HG03442 (cell line): ENCODE results near the gene RUVBL1.

Experiments used
- ATAC-seq: cut with Tn5 transposase; IDR thresholded peaks from one replicate; pipeline ENCODE4 v1.9.1; 2021; ENCODE audit warnings: mild to moderate bottlenecking, moderate library complexity; ENCODE audit not compliant: unreplicated experiment

RUVBL1 gene

GRCh38 chr3:128070898-128071591 lies 52.6 kb downstream of the RUVBL1 start:
- no peak for ATAC-seq

DNA sequence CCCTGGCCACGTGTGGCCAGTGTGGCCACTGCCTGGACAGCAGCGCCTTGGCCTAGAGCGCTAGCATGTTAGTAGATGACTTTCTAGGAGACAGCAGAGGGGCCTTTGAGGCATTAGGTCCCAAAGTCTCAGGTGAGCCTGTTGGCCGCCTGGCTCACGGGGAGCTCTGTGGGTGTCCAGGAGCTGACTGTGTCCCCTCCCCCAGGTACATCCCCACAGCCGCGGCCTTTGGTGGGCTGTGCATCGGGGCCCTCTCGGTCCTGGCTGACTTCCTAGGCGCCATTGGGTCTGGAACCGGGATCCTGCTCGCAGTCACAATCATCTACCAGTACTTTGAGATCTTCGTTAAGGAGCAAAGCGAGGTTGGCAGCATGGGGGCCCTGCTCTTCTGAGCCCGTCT lies 54.3 kb downstream of the RUVBL1 start:
- no peak for ATAC-seq

DNA sequence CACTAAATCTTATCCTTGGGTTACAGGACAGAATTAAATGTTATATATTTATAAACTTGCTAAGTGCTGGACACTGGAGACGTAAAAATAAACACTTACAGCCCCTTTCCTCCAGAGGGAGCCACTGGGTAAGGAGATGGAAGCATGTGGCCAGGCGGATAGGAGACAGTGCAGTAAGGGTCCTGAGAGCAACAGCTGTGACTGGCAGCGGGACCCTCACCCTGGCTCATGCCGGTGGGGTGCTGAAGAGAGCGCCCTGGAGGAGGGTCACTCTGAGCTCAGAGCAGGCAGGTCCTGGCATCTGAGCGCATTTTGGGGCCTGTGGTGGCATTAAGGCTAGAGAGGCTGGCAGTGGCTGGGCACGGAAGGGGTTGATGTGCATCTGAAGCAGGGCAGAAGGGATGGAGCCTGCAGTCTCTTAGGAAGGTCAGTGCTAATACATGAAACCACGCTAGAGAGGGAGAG lies 55.4 kb downstream of the RUVBL1 start:
- no peak for ATAC-seq

GRCh38 chr3:128067489-128067888 lies 56.1 kb downstream of the RUVBL1 start:
- no peak for ATAC-seq

DNA sequence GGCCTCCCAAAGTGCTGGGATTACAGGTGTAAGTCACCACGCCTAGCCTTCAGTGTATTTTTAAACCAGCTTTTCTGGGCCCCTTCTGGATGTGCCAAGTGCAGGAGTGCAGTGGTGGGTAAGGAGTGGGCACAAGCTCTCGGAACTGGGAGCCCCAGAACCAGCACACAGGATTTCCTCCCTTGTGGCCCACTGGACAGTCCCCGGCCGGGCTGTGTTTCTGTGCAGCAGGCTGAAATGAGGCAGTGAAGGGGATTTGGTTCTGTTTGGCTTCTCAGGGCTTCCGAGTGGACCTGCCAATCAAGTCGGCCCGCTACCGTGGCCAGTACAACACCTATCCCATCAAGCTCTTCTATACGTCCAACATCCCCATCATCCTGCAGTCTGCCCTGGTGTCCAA lies 56.9 kb downstream of the RUVBL1 start:
- ATAC-seq, result no peak

DNA sequence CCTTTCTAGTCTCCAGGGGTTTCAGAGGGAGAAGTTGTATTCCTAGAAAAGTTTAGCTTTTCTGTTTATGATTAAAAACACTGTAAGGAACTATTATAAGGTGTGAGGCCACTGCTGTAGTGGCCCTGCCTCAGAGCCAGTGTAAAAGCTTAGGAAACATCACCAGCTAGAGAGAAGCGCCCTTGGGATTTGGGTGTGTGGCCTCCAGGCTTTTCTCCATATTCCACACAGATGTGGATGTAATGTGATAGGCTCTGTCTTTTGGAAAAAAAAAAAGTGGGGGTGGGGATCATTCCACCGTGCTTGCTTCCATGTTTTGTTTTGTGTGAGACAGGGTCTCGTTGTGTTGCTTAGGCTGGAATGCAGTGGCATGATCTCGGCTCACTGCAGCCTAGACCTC lies 57.5 kb downstream of the RUVBL1 start:
- no peak for ATAC-seq

DNA sequence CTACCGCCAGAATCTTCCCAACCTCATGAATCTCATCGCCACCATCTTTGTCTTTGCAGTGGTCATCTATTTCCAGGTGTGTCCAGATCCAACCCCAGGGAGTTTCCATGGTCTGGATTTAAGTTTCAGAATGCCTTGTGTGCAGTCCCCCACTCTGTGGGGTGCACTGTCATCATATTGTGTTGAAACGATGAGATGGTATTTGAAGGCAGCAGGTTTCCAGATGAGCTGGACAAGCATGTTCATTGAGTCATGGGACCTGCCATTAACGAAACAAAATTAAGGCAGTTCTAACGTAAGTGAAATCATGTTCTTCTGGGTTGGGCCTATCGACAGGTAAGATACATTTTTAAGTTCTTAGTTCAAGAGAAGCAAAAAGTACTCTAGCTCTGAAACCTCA lies 58.6 kb downstream of the RUVBL1 start:
- ATAC-seq, result no peak

DNA sequence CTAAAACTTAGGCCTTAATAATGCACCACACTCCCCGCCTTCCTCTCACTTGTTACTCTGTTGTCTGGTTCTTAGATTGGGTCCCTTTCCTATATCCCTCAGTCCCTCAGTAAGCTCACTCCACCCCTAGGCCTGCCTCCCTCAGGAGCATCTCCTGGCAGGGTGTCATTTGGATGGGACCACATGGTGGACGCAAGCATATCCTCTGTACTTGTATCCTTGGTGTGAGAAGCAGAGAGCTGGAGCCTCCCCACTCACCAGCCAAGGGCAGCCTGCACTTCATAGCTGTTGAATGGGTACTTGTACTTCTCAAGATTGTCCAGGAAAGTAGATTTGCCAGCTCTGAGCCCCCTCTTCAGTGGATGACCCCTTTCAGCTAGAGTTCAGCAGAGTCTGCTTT lies 59.7 kb downstream of the RUVBL1 start:
- ATAC-seq, result no peak

DNA sequence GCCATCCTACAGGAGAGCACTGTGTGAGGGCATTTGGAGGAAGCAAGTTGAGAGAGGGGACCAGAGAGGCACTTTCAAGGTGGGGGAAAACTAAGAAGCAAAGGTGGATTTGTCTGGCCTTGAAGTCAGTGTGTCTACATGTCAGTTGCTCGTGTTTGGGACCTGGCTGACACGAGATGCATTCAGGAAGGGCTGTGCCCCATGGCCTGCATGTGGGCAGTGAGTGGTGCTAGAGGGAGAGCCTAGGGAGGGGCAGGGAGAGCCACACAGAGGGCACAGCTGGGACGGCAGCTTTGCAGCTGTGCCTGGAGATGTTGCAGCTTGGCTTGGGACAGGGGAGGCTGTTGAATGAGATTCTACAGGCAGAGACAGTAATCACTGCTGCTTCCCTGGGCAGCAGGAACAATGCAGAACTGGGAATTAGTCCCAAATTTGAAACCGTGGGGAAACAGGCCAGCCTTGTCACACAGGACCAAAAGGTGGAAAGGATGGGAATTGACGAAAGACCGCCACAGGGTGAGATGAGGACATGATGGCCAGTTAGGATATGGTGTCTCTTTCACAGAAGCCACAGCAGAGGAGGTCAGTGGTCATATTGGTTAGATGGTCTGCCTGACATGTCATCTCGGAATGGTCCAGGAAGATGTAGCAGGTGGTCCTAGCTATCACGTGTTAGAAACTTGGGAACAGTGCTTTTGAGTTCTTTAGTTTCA lies 61.4 kb downstream of the RUVBL1 start:
- ATAC-seq, result no peak

- ATAC-seq, result no peak
Observed at GRCh38 chr3:128060473-128061381, 62.9 kb downstream of the RUVBL1 start.

DNA sequence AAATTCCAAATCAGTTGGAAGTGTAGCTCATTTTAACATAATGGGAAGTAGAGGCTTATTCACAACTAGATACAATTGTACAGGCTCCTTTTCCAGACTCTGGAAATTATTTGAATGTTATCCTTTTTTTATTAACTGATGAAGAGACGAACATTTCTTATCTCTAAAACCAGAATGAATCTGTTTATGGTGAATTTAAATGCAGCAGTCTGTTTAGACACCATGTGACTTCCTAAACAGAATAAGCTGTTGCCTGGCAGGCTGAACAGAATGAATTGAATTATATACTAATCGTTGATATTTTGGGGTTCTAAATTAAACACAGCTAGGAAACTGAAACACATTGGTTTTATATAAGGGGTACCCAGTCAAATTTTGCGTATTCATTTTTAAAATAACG lies 67.4 kb downstream of the RUVBL1 start:
- no peak for ATAC-seq

GRCh38 chr3:128054367-128054766 lies 69.2 kb downstream of the RUVBL1 start:
- ATAC-seq, result no peak

- no peak for ATAC-seq
Observed at GRCh38 chr3:128053614-128054013, 70.0 kb downstream of the RUVBL1 start.

- ATAC-seq, result no peak
Observed at GRCh38 chr3:128052595-128053351, 70.8 kb downstream of the RUVBL1 start.

GRCh38 chr3:128051837-128052594 lies 71.6 kb downstream of the RUVBL1 start, which contains the start of gene SEC61A1:
Gene SEC61A1, plus strand, starts transcription at chr3:128052437. Its CDS starts 116 bp downstream, at chr3:128052553.
- peak; percentile 93 for ATAC-seq

- ATAC-seq, result no peak
Observed at GRCh38 chr3:128051459-128051836, 72.2 kb downstream of the RUVBL1 start.

DNA sequence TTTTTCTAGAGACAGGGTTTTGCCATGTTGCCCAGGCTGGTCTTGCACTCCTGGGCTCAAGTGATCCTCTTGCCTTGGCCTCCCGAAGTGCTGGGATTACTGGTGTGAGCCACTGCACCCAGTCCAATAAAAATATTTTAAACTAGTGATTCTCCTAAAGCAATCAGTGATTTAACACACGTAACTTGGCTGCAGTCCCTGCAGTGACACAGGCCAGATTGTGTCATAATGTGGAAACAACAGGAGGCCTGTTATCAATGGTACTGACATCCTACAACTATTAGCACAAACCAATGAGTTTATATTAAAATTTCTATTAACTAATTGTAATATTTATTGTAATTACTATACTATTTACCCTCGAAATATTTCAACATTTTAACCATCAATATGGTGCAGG lies 73.0 kb downstream of the RUVBL1 start:
- no peak for ATAC-seq

- ATAC-seq, result no peak
Observed at GRCh38 chr3:128041344-128041743, 82.3 kb downstream of the RUVBL1 start.

DNA sequence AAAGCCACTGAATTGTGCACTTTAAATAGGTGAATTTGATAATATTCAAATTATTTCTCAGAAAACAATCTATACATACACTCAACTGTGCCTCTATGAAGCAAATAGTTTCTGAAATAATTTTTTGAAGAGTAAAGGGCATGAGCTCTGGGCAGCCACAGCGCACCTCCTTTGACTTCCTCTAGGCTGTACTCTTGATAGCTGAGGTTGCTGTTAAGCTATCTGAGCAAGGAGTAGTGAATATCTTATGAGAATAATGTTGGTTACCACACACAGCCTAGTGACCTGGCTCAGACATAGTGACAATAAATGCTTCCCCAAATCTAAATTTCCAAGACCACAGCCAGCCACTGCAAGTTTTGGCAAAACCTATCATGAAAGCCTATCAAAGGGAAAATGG lies 83.0 kb downstream of the RUVBL1 start:
- no peak for ATAC-seq

DNA sequence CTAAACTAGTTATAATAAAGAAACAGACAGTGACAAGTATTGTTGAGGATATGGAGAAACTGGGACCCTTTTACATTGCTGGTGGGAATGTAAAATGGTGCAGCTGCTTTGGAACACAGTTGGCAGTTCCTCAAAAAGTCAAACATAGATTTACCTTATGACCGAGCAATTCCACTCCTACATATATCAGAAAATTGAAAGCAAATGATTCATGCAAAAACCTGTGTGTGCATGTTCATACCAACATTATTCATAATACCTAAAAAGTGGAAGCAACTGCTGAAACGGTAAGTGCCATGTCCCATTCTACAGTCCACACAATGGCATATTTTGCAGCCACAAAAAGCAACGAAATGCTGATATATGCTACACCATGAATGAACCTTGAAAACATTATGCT lies 83.6 kb downstream of the RUVBL1 start:
- no peak for ATAC-seq
